CD14-positive monocyte (primary cell): ENCODE results near the gene KIF20B. TPM values are rescaled to one million over a fixed set of nuclear protein-coding genes. Genes with fewer than 3 reads are reported as not detected.
"Not testable (repeated sequence)": the region's sequence is repeated elsewhere in the genome, so short reads cannot be mapped to it uniquely, and the experiment has no call there.

Experiments used
- DNase-seq, 3 donors: peaks; one replicate each; pipeline ENCODE4 v3.0.0-alpha.2; 2011 to 2022
- H2AFZ ChIP-seq: 2 replicates; pipeline ENCODE4 v1.6.0; 2012; ENCODE audit warnings: mild to moderate bottlenecking, low read depth, low read length, inconsistent platforms; ENCODE audit not compliant: insufficient read depth, poor library complexity, severe bottlenecking
- H3K27ac ChIP-seq, 2 donors: 1 replicate in 1 of 2; 2 replicates in 1 of 2; pipeline ENCODE4 v1.5.1; 2012 to 2013; ENCODE audit warnings: low read length in 2 of 2, control low read depth in 1 of 2, inconsistent platforms in 1 of 2, low read depth in 1 of 2, mild to moderate bottlenecking in 1 of 2
- H3K27me3 ChIP-seq, 2 donors: one replicate each; pipeline versions ENCODE4 v1.6.0 to v1.6.1; 2011 to 2013; ENCODE audit warnings: low read length in 2 of 2; ENCODE audit not compliant: control insufficient read depth in 2 of 2, insufficient read depth in 2 of 2
- H3K36me3 ChIP-seq, 2 donors: replicated peaks in 1 of 2; 1 replicate in 1 of 2; 2 replicates in 1 of 2; pipeline versions ENCODE4 v1.5.1 to v1.6.1; 2012 to 2013; ENCODE audit warnings: low read length in 2 of 2, control low read depth in 1 of 2, inconsistent platforms in 1 of 2, mild to moderate bottlenecking in 1 of 2; ENCODE audit not compliant: insufficient read depth in 2 of 2, control insufficient read depth in 1 of 2
- H3K4me1 ChIP-seq, 2 donors: 1 replicate in 1 of 2; 2 replicates in 1 of 2; pipeline versions ENCODE4 v1.5.1 to v1.6.1; 2012 to 2013; ENCODE audit warnings: low read length in 2 of 2, control low read depth in 1 of 2, inconsistent platforms in 1 of 2, mild to moderate bottlenecking in 1 of 2, moderate library complexity in 1 of 2; ENCODE audit not compliant: insufficient read depth in 2 of 2, control insufficient read depth in 1 of 2
- H3K4me2 ChIP-seq: replicated peaks from 2 replicates; pipeline ENCODE3; 2012; ENCODE audit warnings: low read length, moderate library complexity, mild to moderate bottlenecking; ENCODE audit not compliant: poor library complexity, severe bottlenecking; ENCODE audit errors: extremely low read depth
- H3K4me3 ChIP-seq, 3 experiments: fragments of 200-600 bp in 1 of 3; sonication (generic) in 1 of 3; replicated peaks in 1 of 3; 1 replicate in 2 of 3; 2 replicates in 1 of 3; pipeline ENCODE4 v1.5.1; 2011 to 2013; ENCODE audit warnings: low read length in 3 of 3, mild to moderate bottlenecking in 3 of 3, control low read depth in 2 of 3, low read depth in 2 of 3, inconsistent platforms in 1 of 3, moderate library complexity in 1 of 3
- H3K79me2 ChIP-seq: 2 replicates; pipeline ENCODE4 v1.6.0; 2012; ENCODE audit warnings: mild to moderate bottlenecking, control low read depth, inconsistent platforms, low read length, moderate library complexity; ENCODE audit not compliant: insufficient read depth
- H3K9ac ChIP-seq: 2 replicates; pipeline ENCODE4 v1.6.0; 2017; ENCODE audit warnings: low read length, mild to moderate bottlenecking; ENCODE audit not compliant: insufficient read depth, poor library complexity, severe bottlenecking
- H3K9me3 ChIP-seq, 2 donors: replicated peaks in 1 of 2; 1 replicate in 1 of 2; 2 replicates in 1 of 2; pipeline versions ENCODE4 v1.5.1 to v1.6.1; 2012 to 2013; ENCODE audit warnings: low read length in 2 of 2, control low read depth in 1 of 2; ENCODE audit not compliant: control insufficient read depth in 1 of 2, insufficient read depth in 1 of 2
- H4K20me1 ChIP-seq: 2 replicates; pipeline ENCODE4 v1.6.0; 2012; ENCODE audit warnings: mild to moderate bottlenecking, low read length, control low read depth, moderate library complexity; ENCODE audit not compliant: insufficient read depth
- H3K27ac Mint-ChIP-seq, 7 donors: one replicate each; pipeline ENCODE4 v1.8.0; 2020; ENCODE audit warnings: mild to moderate bottlenecking in 7 of 7, mixed read lengths in 7 of 7, moderate library complexity in 6 of 7, inconsistent platforms in 2 of 7
- H3K27me3 Mint-ChIP-seq, 3 donors: one replicate each; pipeline ENCODE4 v1.8.0; 2021 to 2022; ENCODE audit warnings: low read depth in 3 of 3, mild to moderate bottlenecking in 3 of 3, mixed read lengths in 3 of 3, moderate library complexity in 3 of 3, inconsistent platforms in 1 of 3
- H3K36me3 Mint-ChIP-seq, 2 donors: one replicate each; pipeline ENCODE4 v1.8.0; 2020; ENCODE audit warnings: mixed read lengths in 2 of 2, inconsistent platforms in 1 of 2, mild to moderate bottlenecking in 1 of 2
- H3K4me1 Mint-ChIP-seq: one replicate; pipeline ENCODE4 v1.8.0; 2020; ENCODE audit warnings: mild to moderate bottlenecking, mixed read lengths
- H3K4me3 Mint-ChIP-seq, 2 donors: one replicate each; pipeline ENCODE4 v1.8.0; 2020; ENCODE audit warnings: mild to moderate bottlenecking in 2 of 2, mixed read lengths in 2 of 2, moderate library complexity in 1 of 2
- H3K9me3 Mint-ChIP-seq, 7 donors: one replicate each; pipeline ENCODE4 v1.8.0; 2020 to 2022; ENCODE audit warnings: mixed read lengths in 7 of 7, mild to moderate bottlenecking in 6 of 7, moderate library complexity in 6 of 7, inconsistent platforms in 2 of 7
- WGBS: methylation state at CpG from one replicate; pipeline ENCODE4 v1.1.5; 2013; ENCODE audit warnings: missing lambda C conversion rate; ENCODE audit not compliant: insufficient coverage; 5-methylcytosine and 5-hydroxymethylcytosine counted together
- intact Hi-C, 2 donors: fragments of 100-400 bp; cut with micrococcal nuclease; formaldehyde crosslinking; loops; one replicate each; pipeline versions ENCODE4 v1.15.0 to v1.15.1; 2023
- polyA plus RNA-seq, 3 donors: library from polyadenylated mRNA; depleted of rRNA in 1 of 3; unstranded in 2 of 3; stranded (reverse) in 1 of 3; fragments of 300-500 nt in 2 of 3; fragments of >200 nt in 1 of 3; fragmentation: Illumina TruSeq in 2 of 3; gene quantifications; 1 replicate in 2 of 3; 2 replicates in 1 of 3; pipeline ENCODE4 v1.2.3, GENCODE V29; 2012 to 2021
- TF ChIP-seq, protein P1 (sequence below): fragments of 200-600 bp; IDR thresholded peaks from one replicate; pipeline ENCODE4 v1.8.0; 2022; ENCODE audit warnings: antibody characterized with exemption, mild to moderate bottlenecking

KIF20B gene
- polyA plus RNA-seq, 3 donors = 0.44 to 3.9 (median 1.5) TPM

DNA sequence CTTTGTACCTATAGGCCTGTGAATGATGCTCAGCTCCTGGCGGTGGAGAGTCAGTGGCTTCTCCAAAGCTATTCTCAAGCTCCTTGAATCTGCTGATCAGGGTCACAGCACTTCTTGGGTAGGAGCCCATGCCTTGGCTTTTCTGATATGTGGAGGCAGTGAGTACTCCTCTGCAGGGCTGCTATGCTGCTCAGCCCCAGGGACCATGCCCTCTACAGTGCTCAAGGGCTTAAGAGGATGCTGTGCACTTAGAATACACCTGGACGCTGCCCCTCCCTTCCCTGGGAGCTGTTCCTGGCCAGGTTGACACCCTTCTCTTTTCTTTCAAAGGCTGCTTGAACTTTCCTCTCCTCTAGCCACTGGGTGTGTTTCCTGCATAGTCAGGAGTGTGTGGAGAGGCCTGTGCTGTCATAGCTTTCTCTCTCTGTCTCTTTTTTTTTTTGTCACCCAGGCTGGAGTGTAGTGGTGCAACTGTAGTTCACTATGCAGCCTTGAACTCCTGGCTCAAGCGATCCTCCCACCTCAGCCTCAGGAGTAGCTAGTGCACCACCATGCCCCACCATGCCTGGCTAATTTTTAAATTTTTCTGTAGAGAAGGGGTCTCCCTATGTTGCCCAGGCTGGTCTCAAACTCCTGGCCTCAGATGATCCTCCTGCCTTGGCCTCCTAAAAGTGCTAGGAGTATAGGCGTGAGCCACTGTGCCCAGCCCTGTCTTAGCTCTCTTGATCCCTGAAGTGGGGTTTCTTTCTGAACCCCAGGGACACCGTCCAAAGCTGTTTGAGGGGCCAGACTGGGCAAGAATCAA lies 113.9 kb downstream of the KIF20B start:
- no peak overlapping the region for H2AFZ ChIP-seq
- H3K4me1 Mint-ChIP-seq = peaks cover 3% of the 10 kb centered on the region
- H3K9me3 Mint-ChIP-seq = peaks cover 6 to 22% (median 9%) of the 10 kb centered on the region in 7 donors
- intact Hi-C loops = no loop called here
- H3K27ac Mint-ChIP-seq = no peak overlapping the region
- H3K27ac ChIP-seq = no peak overlapping the region
- H3K36me3 ChIP-seq = no peaks in the 10 kb centered on the region
- TF ChIP-seq, protein P1, sequence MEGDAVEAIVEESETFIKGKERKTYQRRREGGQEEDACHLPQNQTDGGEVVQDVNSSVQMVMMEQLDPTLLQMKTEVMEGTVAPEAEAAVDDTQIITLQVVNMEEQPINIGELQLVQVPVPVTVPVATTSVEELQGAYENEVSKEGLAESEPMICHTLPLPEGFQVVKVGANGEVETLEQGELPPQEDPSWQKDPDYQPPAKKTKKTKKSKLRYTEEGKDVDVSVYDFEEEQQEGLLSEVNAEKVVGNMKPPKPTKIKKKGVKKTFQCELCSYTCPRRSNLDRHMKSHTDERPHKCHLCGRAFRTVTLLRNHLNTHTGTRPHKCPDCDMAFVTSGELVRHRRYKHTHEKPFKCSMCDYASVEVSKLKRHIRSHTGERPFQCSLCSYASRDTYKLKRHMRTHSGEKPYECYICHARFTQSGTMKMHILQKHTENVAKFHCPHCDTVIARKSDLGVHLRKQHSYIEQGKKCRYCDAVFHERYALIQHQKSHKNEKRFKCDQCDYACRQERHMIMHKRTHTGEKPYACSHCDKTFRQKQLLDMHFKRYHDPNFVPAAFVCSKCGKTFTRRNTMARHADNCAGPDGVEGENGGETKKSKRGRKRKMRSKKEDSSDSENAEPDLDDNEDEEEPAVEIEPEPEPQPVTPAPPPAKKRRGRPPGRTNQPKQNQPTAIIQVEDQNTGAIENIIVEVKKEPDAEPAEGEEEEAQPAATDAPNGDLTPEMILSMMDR = no peak
- no peaks in the 10 kb centered on the region for H3K79me2 ChIP-seq
- no peak overlapping the region for H3K4me3 Mint-ChIP-seq
- H3K27me3 ChIP-seq = no peaks in the 10 kb centered on the region
- no peaks in the 10 kb centered on the region for H4K20me1 ChIP-seq
- no peaks in the 10 kb centered on the region for H3K36me3 Mint-ChIP-seq
- H3K4me3 ChIP-seq = no peak overlapping the region
- no peaks in the 10 kb centered on the region for H3K4me1 ChIP-seq
- H3K4me2 ChIP-seq = no peak overlapping the region
- peaks cover 5 to 8% of the 10 kb centered on the region in 2 donors for H3K9me3 ChIP-seq
- 93% methylated on average over 3 of the region's 5 CpGs for WGBS
- no peak overlapping the region for H3K9ac ChIP-seq
- H3K27me3 Mint-ChIP-seq = peaks cover 3 to 9% (median 6%) of the 10 kb centered on the region in 3 donors
- no peak for DNase-seq

DNA sequence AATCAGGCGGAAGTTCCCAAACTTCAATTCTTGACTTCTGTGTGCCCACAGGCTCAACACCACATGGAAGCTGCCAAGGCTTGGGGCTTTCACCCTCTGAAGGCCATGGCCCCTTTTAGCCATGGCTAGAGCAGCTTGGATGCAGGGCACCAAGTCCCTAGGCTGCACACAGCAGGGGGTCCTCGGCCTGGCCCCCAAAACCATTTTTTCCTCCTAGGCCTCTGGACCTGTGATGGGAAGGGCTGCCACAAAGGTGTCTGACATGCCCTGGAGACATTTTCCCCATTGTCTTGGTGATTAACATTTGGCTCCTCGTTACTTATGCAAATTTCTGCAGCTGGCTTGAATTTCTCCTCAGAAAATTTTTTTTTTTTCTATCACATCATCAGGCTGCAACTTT lies 117.6 kb downstream of the KIF20B start:
- not testable (repeated sequence) for H3K27ac Mint-ChIP-seq, H3K9me3 ChIP-seq
- 100% methylated on average over 1 of the region's 3 CpGs for WGBS

More for the DNA sequence above, 117.6 kb downstream of the KIF20B start:
- H3K36me3 ChIP-seq, H3K4me1 ChIP-seq, H3K4me1 Mint-ChIP-seq, H3K27me3 Mint-ChIP-seq, intact Hi-C loops, H3K4me2 ChIP-seq, DNase-seq, H4K20me1 ChIP-seq, H3K27ac ChIP-seq, H2AFZ ChIP-seq, H3K9ac ChIP-seq, H3K4me3 Mint-ChIP-seq, H3K27me3 ChIP-seq, H3K79me2 ChIP-seq, H3K4me3 ChIP-seq, H3K36me3 Mint-ChIP-seq: not testable (repeated sequence)
- H3K9me3 Mint-ChIP-seq = peaks cover 6 to 22% (median 9%) of the 10 kb centered on the region in 7 donors

Other genes with a start within 250 kb of the KIF20B start
- gene SLC16A12, start 166.0 kb upstream of the KIF20B start, polyA plus RNA-seq = under 1 TPM in 1 of 3 donors, not detected in 2; 0.04 TPM
- gene PANK1, start 56.3 kb upstream of the KIF20B start, polyA plus RNA-seq = under 1 TPM; 0.31 to 0.67 (median 0.61) TPM